Activated naive CD4-positive, alpha-beta T cell treated with anti-CD3 and anti-CD28 coated beads for 36 hours (primary cell): ENCODE results near the gene ZFYVE1. TPM values are rescaled to one million over a fixed set of nuclear protein-coding genes. Genes with fewer than 3 reads are reported as not detected.
"Not testable (repeated sequence)": the region's sequence is repeated elsewhere in the genome, so short reads cannot be mapped to it uniquely, and the experiment has no call there.

ENCODE experiments used
- CTCF ChIA-PET: fragments of 350-600 bp; sonication (Branson Sonifier 250); formaldehyde crosslinking; loops from one replicate; lab custom pipeline; 2021; ENCODE audit warnings: antibody characterized with exemption; lab: Charles Lee
- DNase-seq: peaks from one replicate; pipeline ENCODE4 v3.0.0-alpha.2; 2020
- H3K27ac Mint-ChIP-seq: one replicate; pipeline ENCODE4 v1.8.0; 2021; ENCODE audit warnings: mild to moderate bottlenecking, mixed read lengths
- H3K27me3 Mint-ChIP-seq: one replicate; pipeline ENCODE4 v1.8.0; 2021; ENCODE audit warnings: low read depth, mixed read lengths
- H3K36me3 Mint-ChIP-seq: one replicate; pipeline ENCODE4 v1.8.0; 2021; ENCODE audit warnings: low read depth, mixed read lengths
- H3K4me1 Mint-ChIP-seq: one replicate; pipeline ENCODE4 v1.8.0; 2021; ENCODE audit warnings: low read depth, mixed read lengths
- H3K4me3 Mint-ChIP-seq: one replicate; pipeline ENCODE4 v1.8.0; 2021; ENCODE audit warnings: mild to moderate bottlenecking, moderate library complexity, mixed read lengths
- H3K9me3 Mint-ChIP-seq: one replicate; pipeline ENCODE4 v1.8.0; 2021; ENCODE audit warnings: mixed read lengths
- intact Hi-C: fragments of 100-400 bp; cut with micrococcal nuclease; formaldehyde crosslinking; loops from one replicate; pipeline ENCODE4 v1.15.1; 2023
- total RNA-seq, 2 experiments: library from RNA; stranded (reverse); gene quantifications; one replicate each; pipeline ENCODE4 v1.2.3, GENCODE V29; 2021

ZFYVE1 gene
- total RNA-seq, 2 experiments from 2014 or later = 8.5 to 9.2 TPM

DNA sequence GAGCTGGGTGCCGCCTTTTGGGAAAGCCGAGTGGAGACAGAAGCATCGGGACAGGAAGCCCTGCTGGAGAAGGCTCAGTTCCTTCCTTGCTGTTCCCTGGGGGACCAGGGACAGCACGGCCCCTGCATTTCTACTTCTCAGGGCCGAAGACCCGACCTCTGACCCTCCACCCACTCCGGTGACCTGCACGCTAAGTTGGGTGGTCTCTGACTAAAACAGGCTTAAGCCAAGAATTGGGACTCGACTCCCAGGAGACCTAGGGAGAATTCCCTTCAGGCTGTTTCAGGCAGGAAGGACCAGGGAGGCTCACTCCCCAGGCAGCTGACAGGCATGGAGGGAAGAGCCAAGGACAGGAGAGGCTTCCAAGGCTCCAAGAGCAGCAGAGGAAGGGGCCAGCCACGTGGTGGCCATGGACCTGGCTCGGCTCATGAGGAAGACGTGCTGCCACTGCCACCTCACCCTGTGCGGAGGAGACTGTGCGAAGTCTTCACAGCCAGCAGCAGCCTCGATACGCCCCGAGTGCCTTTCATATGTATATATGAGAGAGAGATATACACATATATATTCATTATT lies 56.8 kb downstream of the ZFYVE1 start:
- no peak for DNase-seq
- Mint-ChIP-seq H3K27ac (no peak overlapping the region), H3K9me3 (no peaks in the 10 kb centered on the region), H3K4me1 (no peaks in the 10 kb centered on the region), H3K27me3 (no peaks in the 10 kb centered on the region), H3K4me3 (no peak overlapping the region), H3K36me3 (peaks cover 13% of the 10 kb centered on the region)
- CTCF ChIA-PET = interaction anchor here (0.6 kb wide), 1 partner anchor 21 kb away, joined by 3 read pairs; no protein-coding TSS in a partner anchor
- intact Hi-C loops = no loop called here

DNA sequence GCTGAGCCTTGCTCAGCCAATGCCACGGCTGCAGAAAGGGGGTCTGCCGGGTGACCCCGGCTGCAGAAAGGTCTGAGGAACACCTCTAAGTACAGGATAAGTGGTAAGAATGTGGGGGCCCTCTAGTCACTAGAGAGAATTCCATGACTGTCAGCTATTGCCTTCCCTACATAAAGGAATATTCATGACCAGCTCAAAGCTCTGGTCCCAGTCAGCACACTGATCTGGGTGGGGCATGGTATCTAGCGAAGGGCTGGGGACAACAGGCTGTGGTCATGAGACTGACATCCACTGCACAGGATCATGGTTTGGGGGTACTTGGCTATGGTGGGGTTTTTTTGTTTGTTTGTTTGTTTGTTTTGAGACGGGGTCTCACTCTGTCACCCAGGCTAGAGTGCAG lies 58.6 kb downstream of the ZFYVE1 start:
- CTCF ChIA-PET = no interaction called here
- Mint-ChIP-seq H3K36me3 (peaks cover 16% of the 10 kb centered on the region), H3K4me3 (no peak overlapping the region), H3K4me1 (no peaks in the 10 kb centered on the region), H3K27ac (no peak overlapping the region), H3K27me3 (no peaks in the 10 kb centered on the region), H3K9me3 (no peaks in the 10 kb centered on the region)
- no peak for DNase-seq
- intact Hi-C loops = no loop called here

DNA sequence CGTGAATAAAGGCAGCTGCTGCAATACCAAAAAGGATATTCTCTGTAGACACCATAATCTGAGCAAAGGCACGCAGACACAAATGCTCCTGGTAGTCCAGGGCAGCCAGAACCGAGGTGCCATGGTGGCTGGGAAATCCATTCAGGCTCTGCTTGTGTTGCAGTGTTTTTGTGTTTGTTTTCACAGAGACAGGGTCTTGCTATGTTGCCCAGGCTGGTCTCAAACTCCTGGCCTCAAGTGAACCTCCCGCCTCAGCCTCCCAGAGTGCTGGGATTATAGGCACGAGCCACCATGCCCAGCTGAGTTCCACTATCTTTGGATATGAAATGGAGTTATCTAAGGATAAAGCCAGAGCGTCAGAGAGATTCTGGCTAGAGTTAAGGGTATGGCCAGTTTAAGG lies 60.9 kb downstream of the ZFYVE1 start:
- CTCF ChIA-PET = interaction anchor here (1.7 kb wide), 1 partner anchor 17 kb away, joined by 11 read pairs; no protein-coding TSS in a partner anchor
- DNase-seq = no peak
- H3K4me1 Mint-ChIP-seq = no peaks in the 10 kb centered on the region
- peaks cover 21% of the 10 kb centered on the region for H3K36me3 Mint-ChIP-seq
- no peaks in the 10 kb centered on the region for H3K9me3 Mint-ChIP-seq
- no peaks in the 10 kb centered on the region for H3K27me3 Mint-ChIP-seq
- H3K4me3 Mint-ChIP-seq = no peak overlapping the region
- H3K27ac Mint-ChIP-seq = no peak overlapping the region
- intact Hi-C loops = no loop called here

DNA sequence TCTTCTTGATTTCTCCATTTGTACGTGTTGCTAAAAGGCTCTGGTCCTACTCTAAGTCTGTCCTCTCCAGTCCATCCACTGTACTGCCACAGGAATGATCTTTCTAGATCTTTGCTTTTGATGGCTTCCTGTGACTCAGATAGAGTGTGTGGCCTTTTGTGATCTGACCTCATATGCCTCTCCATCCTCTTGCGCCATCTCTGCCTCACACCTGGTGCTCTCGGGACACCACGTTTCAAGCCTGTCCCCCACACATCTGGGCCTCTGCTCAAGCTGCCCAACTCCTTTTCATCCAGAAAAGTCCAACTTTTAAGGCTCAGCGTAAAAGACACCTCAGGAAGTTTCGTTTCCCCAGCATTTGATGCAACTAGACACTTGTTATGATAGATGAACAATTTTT lies 61.7 kb downstream of the ZFYVE1 start:
- H3K4me1 Mint-ChIP-seq = no peaks in the 10 kb centered on the region
- CTCF ChIA-PET = no interaction called here
- no peaks in the 10 kb centered on the region for H3K9me3 Mint-ChIP-seq
- no peaks in the 10 kb centered on the region for H3K27me3 Mint-ChIP-seq
- H3K4me3 Mint-ChIP-seq = no peak overlapping the region
- intact Hi-C loops = no loop called here
- DNase-seq = no peak
- H3K36me3 Mint-ChIP-seq = peaks cover 23% of the 10 kb centered on the region
- H3K27ac Mint-ChIP-seq = peak overlapping the region; percentile 10

DNA sequence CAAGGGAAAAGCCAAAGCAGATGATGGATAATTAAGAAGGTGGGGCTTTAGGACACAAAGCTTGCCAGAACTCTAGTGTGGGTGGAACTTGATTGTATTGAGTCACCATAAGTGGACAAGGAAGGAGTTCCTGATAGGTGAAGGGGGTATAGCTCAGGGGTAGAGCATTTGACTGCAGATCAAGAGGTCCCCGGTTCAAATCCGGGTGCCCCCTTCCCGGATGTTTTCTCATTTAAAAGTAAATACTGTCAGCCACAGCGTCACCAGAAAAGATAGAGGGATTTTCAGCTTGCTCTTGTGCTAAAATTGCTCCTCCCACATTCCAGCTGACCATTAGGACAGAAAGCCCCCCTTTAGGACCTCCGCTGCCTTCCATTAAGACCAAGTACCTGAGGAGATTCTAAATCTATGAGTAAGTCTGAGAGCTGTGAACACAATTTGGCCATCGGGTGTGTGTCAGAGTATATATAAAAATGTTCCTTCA lies 64.0 kb downstream of the ZFYVE1 start:
- CTCF ChIA-PET = interaction anchor here (0.6 to 2.2 kb wide), 2 partner anchors 14 to 90 kb away, joined by 7 to 10 read pairs; no protein-coding TSS in a partner anchor
- peaks cover 15% of the 10 kb centered on the region for H3K36me3 Mint-ChIP-seq
- H3K27me3 Mint-ChIP-seq = no peaks in the 10 kb centered on the region
- DNase-seq = no peak
- no peaks in the 10 kb centered on the region for H3K4me1 Mint-ChIP-seq
- H3K4me3 Mint-ChIP-seq = no peak overlapping the region
- H3K9me3 Mint-ChIP-seq = no peaks in the 10 kb centered on the region
- no peak overlapping the region for H3K27ac Mint-ChIP-seq
- intact Hi-C loops = no loop called here

DNA sequence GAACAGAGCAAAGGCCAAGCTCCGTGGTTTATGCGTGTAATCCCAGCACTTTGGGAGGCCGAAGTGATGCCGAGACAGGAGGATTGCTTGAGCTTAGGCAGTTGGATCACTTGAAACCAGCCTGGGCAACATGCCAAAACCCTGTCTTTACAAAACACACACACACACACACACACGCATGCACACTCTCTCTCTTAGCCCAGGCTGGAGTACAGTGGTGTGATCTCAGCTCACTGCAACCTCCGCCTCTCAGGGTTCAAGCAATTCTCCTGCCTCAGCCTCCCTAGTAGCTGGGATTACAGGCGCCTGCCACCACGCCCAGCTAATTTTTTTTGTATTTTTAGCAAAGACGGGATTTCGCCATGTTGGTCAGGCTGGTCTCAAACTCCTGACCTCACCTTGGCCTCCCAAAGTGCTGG lies 64.6 kb downstream of the ZFYVE1 start:
- peaks cover 21% of the 10 kb centered on the region for H3K36me3 Mint-ChIP-seq
- CTCF ChIA-PET = interaction anchor here (0.6 to 2.2 kb wide), 3 partner anchors 14 to 91 kb away, joined by 3 to 10 read pairs (median 7); no protein-coding TSS in a partner anchor
- intact Hi-C loops = not testable (repeated sequence)

DNA sequence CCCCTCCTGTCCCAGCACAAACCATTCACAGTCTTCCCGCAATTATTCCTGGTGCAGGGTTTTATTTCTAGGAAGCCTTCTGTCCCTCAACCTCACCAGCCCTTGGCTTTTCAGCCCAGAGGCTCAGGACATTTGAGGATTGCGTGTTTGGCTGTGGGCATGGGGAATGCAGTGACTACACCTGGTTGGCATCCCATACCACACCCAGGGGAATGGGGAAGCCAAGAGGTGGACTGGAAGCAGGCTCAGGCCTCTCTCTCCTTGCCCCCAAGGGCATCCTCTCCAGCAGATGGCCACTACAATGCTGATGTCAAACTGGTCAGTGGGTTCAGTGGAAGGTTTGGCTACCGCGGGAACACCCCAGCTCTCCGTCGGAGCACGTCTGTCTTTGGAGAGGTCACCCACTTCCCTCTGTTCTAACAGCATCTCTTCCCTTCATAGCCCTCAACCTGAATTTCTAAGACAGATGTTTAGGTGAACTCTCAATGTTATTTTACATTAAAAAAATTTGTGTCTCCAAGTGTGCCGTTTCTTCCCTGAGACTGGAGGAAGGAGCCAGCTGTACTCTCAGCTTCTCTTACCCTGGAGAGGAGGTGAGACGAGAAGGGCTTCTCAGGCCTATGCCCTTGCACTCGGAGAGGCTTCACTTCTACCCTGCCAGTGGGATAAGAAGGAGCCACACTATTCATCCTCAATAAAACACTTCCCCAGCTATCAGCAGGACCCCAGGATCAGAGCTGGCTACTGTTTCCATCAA lies 65.1 kb downstream of the ZFYVE1 start:
- Mint-ChIP-seq H3K9me3 (no peaks in the 10 kb centered on the region), H3K4me3 (no peak overlapping the region), H3K36me3 (peaks cover 22% of the 10 kb centered on the region), H3K4me1 (no peaks in the 10 kb centered on the region), H3K27me3 (no peaks in the 10 kb centered on the region), H3K27ac (no peak overlapping the region)
- CTCF ChIA-PET = interaction anchor here (0.6 to 2.2 kb wide), 2 partner anchors 13 to 25 kb away, joined by 3 to 10 read pairs; no protein-coding TSS in a partner anchor
- intact Hi-C loops = no loop called here
- no peak for DNase-seq

More for the DNA sequence above, 64.6 kb downstream of the ZFYVE1 start:
- not testable (repeated sequence) for H3K27me3 Mint-ChIP-seq, H3K4me3 Mint-ChIP-seq, DNase-seq, H3K4me1 Mint-ChIP-seq, H3K9me3 Mint-ChIP-seq, H3K27ac Mint-ChIP-seq

DNA sequence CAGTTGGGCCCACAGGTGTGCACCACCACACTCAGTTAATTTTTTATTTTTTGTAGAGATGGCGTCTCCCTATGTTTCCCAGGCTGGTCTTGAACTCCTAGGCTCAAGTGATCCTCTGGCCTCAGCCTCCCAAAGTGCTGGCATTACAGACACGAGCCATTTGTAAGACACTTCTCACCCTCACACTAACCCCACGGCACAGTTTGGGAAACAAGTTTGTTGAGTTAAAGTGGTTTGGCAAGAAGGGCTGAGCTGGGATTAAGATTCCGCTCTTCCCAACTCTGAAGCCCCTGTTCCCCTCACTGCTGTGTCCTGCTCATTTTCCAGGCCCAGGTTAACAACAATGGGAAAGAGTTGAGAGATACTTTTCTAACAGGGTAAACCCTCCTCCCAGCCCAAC lies 65.9 kb downstream of the ZFYVE1 start:
- DNase-seq, H3K9me3 Mint-ChIP-seq, H3K4me1 Mint-ChIP-seq, H3K27me3 Mint-ChIP-seq, intact Hi-C loops, CTCF ChIA-PET, H3K4me3 Mint-ChIP-seq, H3K27ac Mint-ChIP-seq: not testable (repeated sequence)
- H3K36me3 Mint-ChIP-seq = peaks cover 27% of the 10 kb centered on the region

DNA sequence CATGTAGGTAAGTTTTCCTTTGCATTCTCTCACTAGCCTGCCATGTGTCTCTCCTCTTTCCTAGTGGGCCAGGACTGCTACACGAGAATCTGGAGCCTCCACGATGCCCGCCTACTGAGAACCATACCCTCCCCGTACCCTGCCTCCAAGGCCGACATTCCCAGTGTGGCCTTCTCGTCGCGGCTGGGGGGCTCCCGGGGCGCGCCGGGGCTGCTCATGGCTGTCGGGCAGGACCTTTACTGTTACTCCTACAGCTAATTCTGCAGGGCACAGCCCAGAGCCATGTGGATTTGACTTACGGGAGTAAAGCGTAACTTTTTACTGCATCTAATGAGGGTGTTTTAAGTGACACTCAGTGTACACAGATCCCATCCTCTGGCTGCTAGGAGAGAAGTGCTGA lies 68.4 kb downstream of the ZFYVE1 start:
- Mint-ChIP-seq H3K27me3 (no peaks in the 10 kb centered on the region), H3K9me3 (no peaks in the 10 kb centered on the region), H3K4me1 (no peaks in the 10 kb centered on the region), H3K36me3 (peaks cover 31% of the 10 kb centered on the region), H3K4me3 (no peak overlapping the region), H3K27ac (no peak overlapping the region)
- intact Hi-C loops = no loop called here
- CTCF ChIA-PET = no interaction called here
- no peak for DNase-seq

DNA sequence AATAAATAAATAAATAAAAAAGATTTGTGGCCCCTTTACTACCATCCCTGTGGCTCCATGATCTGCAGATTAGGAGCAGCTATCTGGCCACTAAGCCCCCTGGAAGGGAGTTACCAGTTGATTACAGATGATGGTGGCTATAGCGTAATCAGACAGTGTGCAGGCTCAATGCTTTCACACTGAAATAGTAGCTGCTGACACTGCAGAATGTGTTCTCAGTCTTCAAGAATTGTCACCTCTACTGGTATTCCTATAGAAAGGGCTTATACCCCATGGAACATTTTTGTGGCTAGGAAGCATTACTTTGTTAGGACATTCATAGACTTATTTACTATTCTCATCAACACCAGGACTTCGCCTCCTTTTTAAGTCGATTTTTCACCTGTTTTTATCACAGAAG lies 69.7 kb downstream of the ZFYVE1 start:
- no peaks in the 10 kb centered on the region for H3K27me3 Mint-ChIP-seq
- no peak overlapping the region for H3K4me3 Mint-ChIP-seq
- CTCF ChIA-PET = interaction anchor here (0.6 kb wide), 1 partner anchor 505 kb away, joined by 3 read pairs; no protein-coding TSS in a partner anchor
- intact Hi-C loops = no loop called here
- no peak overlapping the region for H3K27ac Mint-ChIP-seq
- H3K9me3 Mint-ChIP-seq = no peaks in the 10 kb centered on the region
- no peaks in the 10 kb centered on the region for H3K4me1 Mint-ChIP-seq
- peaks cover 32% of the 10 kb centered on the region for H3K36me3 Mint-ChIP-seq
- no peak for DNase-seq

DNA sequence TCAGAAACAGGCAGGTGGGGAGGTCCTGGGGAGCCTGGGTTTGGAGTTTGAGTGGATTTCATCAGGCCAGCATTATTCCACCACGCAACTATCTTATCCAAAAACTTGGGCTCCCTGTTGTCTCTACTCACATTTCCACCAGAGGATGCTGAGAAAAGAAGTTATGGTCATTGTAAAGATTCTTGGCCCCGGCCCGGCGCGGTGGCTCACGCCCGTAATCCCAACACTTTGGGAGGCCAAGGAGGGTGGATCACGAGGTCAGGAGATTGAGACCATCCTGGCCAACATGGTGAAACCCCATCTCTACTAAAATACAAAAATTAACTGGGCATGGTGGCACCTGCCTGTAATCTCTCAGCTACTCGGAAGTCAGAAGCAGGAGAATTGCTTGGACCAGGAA lies 70.2 kb downstream of the ZFYVE1 start:
- H3K27me3 Mint-ChIP-seq, H3K4me1 Mint-ChIP-seq, intact Hi-C loops, H3K27ac Mint-ChIP-seq, H3K4me3 Mint-ChIP-seq, H3K9me3 Mint-ChIP-seq, CTCF ChIA-PET, DNase-seq: not testable (repeated sequence)
- peaks cover 33% of the 10 kb centered on the region for H3K36me3 Mint-ChIP-seq

DNA sequence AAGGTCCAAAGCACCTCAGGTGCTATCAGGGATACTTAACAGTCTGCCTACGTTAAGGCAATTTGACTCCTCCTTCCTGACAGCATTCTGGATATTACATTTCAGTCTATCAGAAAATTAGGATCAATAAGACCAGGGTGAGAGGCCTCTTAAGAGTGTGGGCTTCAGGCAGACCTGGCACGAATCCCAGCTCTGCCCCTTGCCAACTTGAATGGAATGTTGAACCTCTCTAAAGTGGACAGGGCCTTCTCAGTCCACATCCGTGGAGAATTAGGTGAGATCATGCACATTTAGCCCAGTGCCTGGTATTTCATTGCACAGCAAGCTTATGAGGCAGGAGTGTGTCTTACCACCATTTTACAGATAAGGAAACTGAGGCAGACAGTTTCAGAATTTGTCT lies 74.7 kb downstream of the ZFYVE1 start:
- no peak for DNase-seq
- H3K27ac Mint-ChIP-seq = no peak overlapping the region
- H3K4me3 Mint-ChIP-seq = no peak overlapping the region
- no peaks in the 10 kb centered on the region for H3K27me3 Mint-ChIP-seq
- H3K36me3 Mint-ChIP-seq = peaks cover 29% of the 10 kb centered on the region
- no peaks in the 10 kb centered on the region for H3K9me3 Mint-ChIP-seq
- intact Hi-C loops = no loop called here
- H3K4me1 Mint-ChIP-seq = no peaks in the 10 kb centered on the region
- CTCF ChIA-PET = no interaction called here
